IMR-90 (cell line): ENCODE measurements around the gene PKHD1.

Experiments used
- CHD1 ChIP-seq: IDR thresholded peaks from 2 replicates; pipeline ENCODE4 v1.6.1; 2012; ENCODE audit warnings: low read depth, low read length, improper control_type of control experiment
- FOS ChIP-seq: fragments of 150-350 bp; IDR thresholded peaks from 2 replicates; pipeline ENCODE4 v1.6.1; 2016; ENCODE audit warnings: low read depth, low read length
- NFE2L2 ChIP-seq: fragments of 150-350 bp; IDR thresholded peaks from 2 replicates; pipeline ENCODE4 v1.6.1; 2016; ENCODE audit warnings: low read depth, mild to moderate bottlenecking, low read length
- POLR2A ChIP-seq: IDR thresholded peaks from 2 replicates; pipeline ENCODE4 v1.6.1; 2012; ENCODE audit warnings: mild to moderate bottlenecking, low read depth, low read length
- RFX5 ChIP-seq: IDR thresholded peaks from 2 replicates; pipeline ENCODE4 v1.8.0; 2012; ENCODE audit warnings: low read depth, mild to moderate bottlenecking, low read length, moderate library complexity
- TF ChIP-seq, protein P1 (sequence below): conservative IDR thresholded peaks from 2 replicates; pipeline ENCODE4 v1.5.1; 2012; ENCODE audit warnings: mild to moderate bottlenecking, low read depth, low read length, improper control_type of control experiment
- TF ChIP-seq, protein P2 (sequence below): fragments of 150-350 bp; IDR thresholded peaks from 2 replicates; pipeline ENCODE4 v1.6.1; 2017; ENCODE audit warnings: mild to moderate bottlenecking, antibody characterized with exemption, low read length, low read depth

DNA sequence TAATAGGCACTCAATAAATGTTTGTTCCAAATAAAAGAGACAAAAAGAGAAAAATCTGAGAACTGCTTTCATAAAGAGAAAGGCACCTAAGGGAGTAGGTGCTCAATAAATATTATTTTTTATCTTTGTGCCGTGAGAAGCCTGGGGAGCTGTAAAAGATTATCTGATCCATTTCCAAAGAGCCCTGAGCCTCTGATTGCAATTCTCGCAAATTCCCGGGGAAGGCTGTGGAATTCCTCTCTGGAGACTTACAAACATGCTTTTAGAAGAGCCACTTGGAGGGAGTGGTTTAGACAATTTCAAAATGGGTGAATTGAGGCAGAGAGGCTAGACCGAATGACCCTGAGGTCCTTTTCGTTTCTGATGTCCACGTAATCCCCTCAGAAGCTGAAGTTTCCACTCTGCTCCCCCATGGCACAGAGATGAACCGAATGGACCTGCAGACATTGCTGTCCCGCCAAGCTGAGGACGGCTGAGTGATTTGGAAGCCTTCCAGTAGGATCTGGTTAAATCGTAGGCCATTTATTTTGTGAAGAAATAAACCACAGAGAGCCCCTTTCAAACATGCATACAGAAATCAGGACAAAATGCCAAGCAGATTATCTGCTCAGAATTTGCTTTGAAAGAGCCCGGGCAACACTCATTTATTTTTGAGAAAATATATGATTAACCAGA, 77.8 kb downstream of the PKHD1 start:
- TF ChIP-seq, protein P1, sequence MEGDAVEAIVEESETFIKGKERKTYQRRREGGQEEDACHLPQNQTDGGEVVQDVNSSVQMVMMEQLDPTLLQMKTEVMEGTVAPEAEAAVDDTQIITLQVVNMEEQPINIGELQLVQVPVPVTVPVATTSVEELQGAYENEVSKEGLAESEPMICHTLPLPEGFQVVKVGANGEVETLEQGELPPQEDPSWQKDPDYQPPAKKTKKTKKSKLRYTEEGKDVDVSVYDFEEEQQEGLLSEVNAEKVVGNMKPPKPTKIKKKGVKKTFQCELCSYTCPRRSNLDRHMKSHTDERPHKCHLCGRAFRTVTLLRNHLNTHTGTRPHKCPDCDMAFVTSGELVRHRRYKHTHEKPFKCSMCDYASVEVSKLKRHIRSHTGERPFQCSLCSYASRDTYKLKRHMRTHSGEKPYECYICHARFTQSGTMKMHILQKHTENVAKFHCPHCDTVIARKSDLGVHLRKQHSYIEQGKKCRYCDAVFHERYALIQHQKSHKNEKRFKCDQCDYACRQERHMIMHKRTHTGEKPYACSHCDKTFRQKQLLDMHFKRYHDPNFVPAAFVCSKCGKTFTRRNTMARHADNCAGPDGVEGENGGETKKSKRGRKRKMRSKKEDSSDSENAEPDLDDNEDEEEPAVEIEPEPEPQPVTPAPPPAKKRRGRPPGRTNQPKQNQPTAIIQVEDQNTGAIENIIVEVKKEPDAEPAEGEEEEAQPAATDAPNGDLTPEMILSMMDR: no peak
- TF ChIP-seq, protein P2, sequence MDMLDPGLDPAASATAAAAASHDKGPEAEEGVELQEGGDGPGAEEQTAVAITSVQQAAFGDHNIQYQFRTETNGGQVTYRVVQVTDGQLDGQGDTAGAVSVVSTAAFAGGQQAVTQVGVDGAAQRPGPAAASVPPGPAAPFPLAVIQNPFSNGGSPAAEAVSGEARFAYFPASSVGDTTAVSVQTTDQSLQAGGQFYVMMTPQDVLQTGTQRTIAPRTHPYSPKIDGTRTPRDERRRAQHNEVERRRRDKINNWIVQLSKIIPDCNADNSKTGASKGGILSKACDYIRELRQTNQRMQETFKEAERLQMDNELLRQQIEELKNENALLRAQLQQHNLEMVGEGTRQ: no peak
- TF ChIP-seq FOS (no peak), NFE2L2 (no peak), CHD1 (no peak), POLR2A (no peak), RFX5 (no peak)
